ENCODE data around the gene POTEM.
"Not testable (repeated sequence)": the region's sequence is repeated elsewhere in the genome, so short reads cannot be mapped to it uniquely, and the experiment has no call there.

DNA sequence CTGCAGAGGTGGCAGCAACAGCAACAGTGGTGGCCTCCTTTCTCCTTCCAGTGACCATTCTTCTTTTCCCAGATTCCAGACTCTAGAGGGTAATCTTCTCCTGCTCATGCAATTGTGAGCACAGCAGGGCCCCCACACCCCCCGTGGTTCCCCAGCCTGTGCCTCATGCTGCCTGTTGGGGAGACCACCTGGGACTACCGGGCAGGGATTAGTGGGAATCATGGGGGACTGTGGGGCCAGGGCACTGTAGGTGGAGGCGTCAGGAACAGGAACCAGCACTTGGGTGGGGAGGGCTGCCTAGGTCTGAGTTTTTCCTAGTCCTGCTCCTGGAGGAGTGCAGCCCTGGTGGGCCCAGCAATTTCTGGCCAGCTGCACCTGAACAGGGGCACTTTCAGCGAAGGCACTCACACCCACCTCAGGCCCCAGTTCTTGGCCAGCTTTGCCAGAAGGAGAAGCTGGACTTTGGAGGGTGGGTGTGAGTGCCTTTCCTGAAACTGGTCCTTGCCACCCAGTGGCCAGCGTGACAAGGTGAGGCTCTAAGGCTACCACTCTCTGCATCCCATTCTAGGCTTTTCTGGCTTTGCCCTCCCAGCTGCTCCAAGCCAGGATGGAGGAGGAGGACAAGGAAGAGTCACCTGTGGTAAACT is 46.1 kb upstream of the POTEM start:
- TF ChIP-seq, protein P1, sequence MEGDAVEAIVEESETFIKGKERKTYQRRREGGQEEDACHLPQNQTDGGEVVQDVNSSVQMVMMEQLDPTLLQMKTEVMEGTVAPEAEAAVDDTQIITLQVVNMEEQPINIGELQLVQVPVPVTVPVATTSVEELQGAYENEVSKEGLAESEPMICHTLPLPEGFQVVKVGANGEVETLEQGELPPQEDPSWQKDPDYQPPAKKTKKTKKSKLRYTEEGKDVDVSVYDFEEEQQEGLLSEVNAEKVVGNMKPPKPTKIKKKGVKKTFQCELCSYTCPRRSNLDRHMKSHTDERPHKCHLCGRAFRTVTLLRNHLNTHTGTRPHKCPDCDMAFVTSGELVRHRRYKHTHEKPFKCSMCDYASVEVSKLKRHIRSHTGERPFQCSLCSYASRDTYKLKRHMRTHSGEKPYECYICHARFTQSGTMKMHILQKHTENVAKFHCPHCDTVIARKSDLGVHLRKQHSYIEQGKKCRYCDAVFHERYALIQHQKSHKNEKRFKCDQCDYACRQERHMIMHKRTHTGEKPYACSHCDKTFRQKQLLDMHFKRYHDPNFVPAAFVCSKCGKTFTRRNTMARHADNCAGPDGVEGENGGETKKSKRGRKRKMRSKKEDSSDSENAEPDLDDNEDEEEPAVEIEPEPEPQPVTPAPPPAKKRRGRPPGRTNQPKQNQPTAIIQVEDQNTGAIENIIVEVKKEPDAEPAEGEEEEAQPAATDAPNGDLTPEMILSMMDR (IDR thresholded peaks at IDR 0.05): not testable (repeated sequence)
- not testable (repeated sequence) for TF ChIP-seq POLR2A (IDR thresholded peaks at IDR 0.05)
